A549 (cell line): ENCODE results near the gene SMG9. TPM values are rescaled to one million over a fixed set of nuclear protein-coding genes. Genes with fewer than 3 reads are reported as not detected.

Experiments
- ATAC-seq, 2 experiments: fragments of 200-7000 bp in 1 of 2; fragments of >200 bp in 1 of 2; cut with Nextera tagmentation in 1 of 2; cut with Tn5 transposase in 1 of 2; 3 replicates each; pipeline versions ENCODE4 v1.8.0 to v1.9.1; 2018 to 2020; ENCODE audit warnings: mild to moderate bottlenecking in 1 of 2, moderate library complexity in 1 of 2
- CTCF ChIA-PET: fragments of 300-600 bp; sonication (Branson Sonifier 250); formaldehyde crosslinking; extraction: SDS; loops from one replicate; lab custom pipeline; 2021; ENCODE audit warnings: antibody characterized with exemption, inconsistent platforms; lab: Yijun Ruan, JAX
- POLR2A ChIA-PET: fragments of 350-600 bp; formaldehyde crosslinking; extraction: SDS; loops from one replicate; lab custom pipeline; 2021; ENCODE audit warnings: antibody characterized with exemption, inconsistent platforms; lab: Yijun Ruan, JAX
- DNase-seq, 2 experiments: peaks; one replicate each; pipeline versions ENCODE4 v3.0.0 to v3.0.0-alpha.2; 2011 to 2016; ENCODE audit warnings: low read depth in 1 of 2, low spot score in 1 of 2
- FAIRE-seq: peaks from 2 replicates; lab custom pipeline; 2011; peaks lifted over from hg19 to GRCh38; lab: Jason Lieb, UNC
- H3K27ac ChIP-seq, 2 experiments: fragments of >200 bp; sonication (Bioruptor Twin); formaldehyde crosslinking; 3 replicates each; pipeline ENCODE4 v1.5.1; 2016 to 2017
- H3K4me1 ChIP-seq: fragments of >200 bp; sonication (Bioruptor Twin); formaldehyde crosslinking; 3 replicates; pipeline ENCODE4 v1.6.1; 2016
- H3K4me2 ChIP-seq: fragments of >200 bp; sonication (Bioruptor Twin); formaldehyde crosslinking; 3 replicates; pipeline ENCODE4 v1.6.1; 2016
- H3K4me3 ChIP-seq: fragments of >200 bp; sonication (Bioruptor Twin); formaldehyde crosslinking; 3 replicates; pipeline ENCODE4 v1.5.1; 2016
- H3K9me3 ChIP-seq: fragments of >200 bp; sonication (Bioruptor Twin); formaldehyde crosslinking; 3 replicates; pipeline ENCODE4 v1.6.1; 2016
- CBX8 ChIP-seq: fragments of 200-600 bp; sonication (generic); IDR thresholded peaks from 2 replicates; pipeline ENCODE4 v1.6.1; 2016
- EHMT2 ChIP-seq: fragments of 200-600 bp; sonication (generic); IDR thresholded peaks from 2 replicates; pipeline ENCODE4 v1.6.1; 2016; ENCODE audit warnings: antibody characterized with exemption, low read depth, mild to moderate bottlenecking, moderate library complexity
- FOSB ChIP-seq: fragments of 250-450 bp; sonication (Bioruptor Pico); IDR thresholded peaks from 2 replicates; pipeline ENCODE4 v1.5.0; 2020; ENCODE audit warnings: mild to moderate bottlenecking, moderate library complexity
- FOSL2 ChIP-seq, 2 experiments: fragments of 450-650 bp in 1 of 2; fragments of >200 bp in 1 of 2; sonication (Bioruptor Twin) in 1 of 2; formaldehyde crosslinking; IDR thresholded peaks; 2 replicates each; pipeline versions ENCODE4 v1.5.0 to v1.6.1; 2016 to 2020; ENCODE audit warnings: mild to moderate bottlenecking in 1 of 2, moderate library complexity in 1 of 2
- HDAC2 ChIP-seq: fragments of 200-600 bp; sonication (generic); IDR thresholded peaks from 2 replicates; pipeline ENCODE4 v1.6.1; 2016
- HMGXB4 ChIP-seq: fragments of 250-450 bp; sonication (Bioruptor Pico); IDR thresholded peaks from 2 replicates; pipeline ENCODE4 v1.5.0; 2021; ENCODE audit warnings: mild to moderate bottlenecking, moderate library complexity, borderline replicate concordance
- HOXB13 ChIP-seq: fragments of 250-450 bp; sonication (Bioruptor Pico); IDR thresholded peaks from 2 replicates; pipeline ENCODE4 v1.5.0; 2020; ENCODE audit warnings: low read depth, mild to moderate bottlenecking, moderate library complexity
- NFE2L2 ChIP-seq: fragments of 150-350 bp; conservative IDR thresholded peaks from 2 replicates; pipeline ENCODE4 v1.6.1; 2014; ENCODE audit warnings: low read length
- SMC3 ChIP-seq: fragments of >200 bp; sonication (Bioruptor Twin); formaldehyde crosslinking; IDR thresholded peaks from 3 replicates; pipeline ENCODE4 v1.6.1; 2018; ENCODE audit warnings: inconsistent platforms
- SREBF2 ChIP-seq: fragments of 450-650 bp; IDR thresholded peaks from 2 replicates; pipeline ENCODE4 v1.6.1; 2014; ENCODE audit warnings: mild to moderate bottlenecking, moderate library complexity
- TFCP2L1 ChIP-seq: fragments of 250-450 bp; sonication (Bioruptor Pico); IDR thresholded peaks from 2 replicates; pipeline ENCODE4 v1.5.0; 2021; ENCODE audit warnings: mild to moderate bottlenecking
- ZFP36 ChIP-seq: fragments of 450-650 bp; IDR thresholded peaks from 2 replicates; pipeline ENCODE4 v1.6.1; 2014; ENCODE audit warnings: borderline replicate concordance; ENCODE audit not compliant: partially characterized antibody
- ZSCAN20 ChIP-seq: fragments of 250-450 bp; sonication (Bioruptor Pico); IDR thresholded peaks from 2 replicates; pipeline ENCODE4 v1.8.0; 2022; ENCODE audit warnings: mild to moderate bottlenecking, moderate library complexity
- WGBS: methylation state at CpG from one replicate; pipeline ENCODE4 v1.1.6; 2017; ENCODE audit errors: missing lambda C conversion rate; 5-methylcytosine and 5-hydroxymethylcytosine counted together
- polyA plus RNA-seq, 4 experiments: library from polyadenylated mRNA; depleted of rRNA in 3 of 4; stranded (reverse); fragments of >200 nt; fragmentation: RNase III in 1 of 4; extraction: RNeasy Plus Mini Kit Qiagen cat#74134 plus additional on column Dnase treatment in 1 of 4; gene quantifications; 2 replicates in 3 of 4; 3 replicates in 1 of 4; pipeline ENCODE4 v1.2.3, GENCODE V29; 2011 to 2017
- TF ChIP-seq, protein P1 (sequence below): fragments of 450-650 bp; IDR thresholded peaks from 2 replicates; pipeline ENCODE4 v1.6.1; 2014; ENCODE audit warnings: antibody characterized with exemption

Gene SMG9
- polyA plus RNA-seq, 2 of the 4 experiments (the other 2 are of a cell fraction): 14.2 to 44.2 TPM

DNA sequence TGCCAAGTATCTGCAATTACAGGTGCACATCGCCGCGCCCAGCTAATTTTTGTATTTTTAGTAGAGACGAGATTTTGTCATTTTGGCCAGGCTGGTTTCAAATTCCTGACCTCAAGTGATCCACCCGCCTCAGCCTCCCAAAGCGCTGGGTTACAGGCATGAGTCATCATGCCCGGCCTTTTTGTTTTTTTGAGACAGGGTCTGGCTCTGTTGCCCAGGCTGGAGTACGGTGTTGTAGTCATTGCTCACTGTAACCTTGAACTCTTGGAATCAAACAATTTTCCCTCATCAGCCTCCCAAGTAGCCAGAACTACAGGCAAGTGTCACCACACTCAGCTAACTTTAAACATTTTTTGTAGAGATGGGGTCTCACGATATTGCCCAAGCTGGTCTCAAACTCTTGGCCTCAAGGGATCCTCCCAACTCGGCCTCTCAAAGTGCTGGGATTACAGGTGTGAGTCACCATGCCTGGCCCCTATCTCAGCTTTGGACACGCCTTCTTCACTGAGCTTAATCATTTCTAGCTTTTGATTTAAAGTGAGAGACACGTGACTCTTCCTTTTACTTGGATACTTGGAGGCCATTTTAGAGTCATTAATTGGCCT is 42.9 kb downstream of the SMG9 start:
- ChIA-PET POLR2A (no interaction called here), CTCF (interaction anchor here (0.7 to 2.1 kb wide), 4 partner anchors 10 to 54 kb away, joined by 3 to 7 read pairs (median 4); no protein-coding TSS in a partner anchor)
- DNase-seq (peak in 1 of 2 experiments; percentile 67), ATAC-seq (peak in 1 of 2 experiments; percentile 49; a peak in 3 of 6 replicates), FAIRE-seq (no peak)
- WGBS: 54% methylated on average over 12 of the region's 12 CpGs
- Histone ChIP-seq H3K27ac (peak overlapping the region in 1 of 2 experiments; percentile 13; a peak in 1 of 6 replicates), H3K4me1 (0 out of 3 replicates have a peak, but pooled peaks cover 9% of the 10 kb centered on the region), H3K4me3 (no peak overlapping the region), H3K9me3 (peaks cover 17% of the 10 kb centered on the region), H3K4me2 (no peak overlapping the region)
- TF ChIP-seq FOSL2 (IDR thresholded peaks at IDR 0.05): no peak
- peak; percentile 75 for TF ChIP-seq FOSL2 (CRISPR knock-in tag; IDR thresholded peaks at IDR 0.05)
- TF ChIP-seq, protein P1, sequence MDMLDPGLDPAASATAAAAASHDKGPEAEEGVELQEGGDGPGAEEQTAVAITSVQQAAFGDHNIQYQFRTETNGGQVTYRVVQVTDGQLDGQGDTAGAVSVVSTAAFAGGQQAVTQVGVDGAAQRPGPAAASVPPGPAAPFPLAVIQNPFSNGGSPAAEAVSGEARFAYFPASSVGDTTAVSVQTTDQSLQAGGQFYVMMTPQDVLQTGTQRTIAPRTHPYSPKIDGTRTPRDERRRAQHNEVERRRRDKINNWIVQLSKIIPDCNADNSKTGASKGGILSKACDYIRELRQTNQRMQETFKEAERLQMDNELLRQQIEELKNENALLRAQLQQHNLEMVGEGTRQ: peak; percentile 76
- no peak for TF ChIP-seq TFCP2L1 (CRISPR knock-in tag)

DNA sequence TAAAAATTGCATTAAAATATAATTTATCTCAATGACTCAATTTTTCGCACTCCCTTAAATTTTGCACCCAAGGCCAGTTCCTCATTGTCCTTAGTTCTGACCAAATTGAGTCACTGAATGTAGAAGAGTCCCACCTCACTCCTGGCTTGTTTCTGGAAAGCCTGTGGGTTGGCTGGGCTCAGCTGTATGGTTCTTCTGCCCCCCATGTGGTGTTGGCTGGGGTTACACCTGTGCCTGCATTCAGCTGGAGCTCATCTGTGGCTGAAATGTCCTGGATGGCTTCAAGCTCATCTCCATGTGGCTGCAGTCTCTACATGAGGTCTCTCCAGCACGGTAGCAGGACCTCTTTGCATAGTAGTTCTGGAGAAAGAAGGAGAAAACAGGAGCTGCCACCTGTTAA is 46.0 kb downstream of the SMG9 start:
- 66% methylated on average over 2 of the region's 2 CpGs for WGBS
- TF ChIP-seq FOSB (CRISPR knock-in tag): no peak
- TF ChIP-seq HDAC2: no peak
- no peak for TF ChIP-seq TFCP2L1 (CRISPR knock-in tag)
- TF ChIP-seq, protein P1: no peak
- TF ChIP-seq SMC3: no peak
- TF ChIP-seq, all 56 proteins: peak for 0
- Histone ChIP-seq H3K4me2 (no peak overlapping the region), H3K4me1 (peaks cover 22% of the 10 kb centered on the region), H3K9me3 (peaks cover 17% of the 10 kb centered on the region), H3K27ac (no peak overlapping the region), H3K4me3 (no peak overlapping the region)
- CTCF ChIA-PET: interaction anchor here (0.6 to 1.7 kb wide), 6 partner anchors 9 to 115 kb away, joined by 3 to 5 read pairs (median 3); no protein-coding TSS in a partner anchor
- DNase-seq (no peak), FAIRE-seq (no peak), ATAC-seq (no peak)
- POLR2A ChIA-PET: no interaction called here

DNA sequence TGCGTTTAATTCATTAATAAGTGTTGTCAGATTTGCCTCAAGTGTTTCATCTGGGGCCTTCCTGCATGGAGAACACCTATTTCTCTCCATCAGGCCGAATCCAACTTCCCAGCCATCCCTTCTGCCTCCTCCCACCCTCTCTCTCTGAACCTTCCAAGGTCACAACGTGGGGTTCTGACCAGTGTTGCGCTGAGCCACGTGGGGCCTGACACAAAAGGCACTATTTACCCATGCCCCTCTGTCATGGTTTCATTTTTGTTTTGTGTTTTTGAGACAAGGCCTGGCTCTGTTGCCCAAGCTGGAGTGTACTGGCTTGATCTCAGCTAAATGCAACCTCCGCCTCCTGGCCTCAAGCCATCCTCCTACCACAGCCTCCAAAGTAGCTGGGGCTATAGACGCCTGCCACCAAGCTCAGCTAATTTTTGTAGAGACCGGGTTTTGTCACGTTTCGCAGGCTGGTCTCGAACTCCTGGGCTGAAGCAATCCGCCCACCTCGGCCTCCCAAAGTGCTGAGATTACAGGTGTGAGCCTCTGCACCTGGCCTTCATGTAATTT is 47.5 kb downstream of the SMG9 start:
- Histone ChIP-seq H3K27ac (no peak overlapping the region), H3K4me3 (no peak overlapping the region), H3K9me3 (peaks cover 17% of the 10 kb centered on the region)
- no peak for TF ChIP-seq SREBF2
- TF ChIP-seq CBX8: no peak
- no peak for TF ChIP-seq NFE2L2
- TF ChIP-seq, all 56 proteins: peak for 0
- peaks cover 36% of the 10 kb centered on the region for H3K4me1 ChIP-seq
- ChIA-PET CTCF (interaction anchor here (0.9 to 1.7 kb wide), 3 partner anchors 20 to 34 kb away, joined by 3 to 4 read pairs (median 3); no protein-coding TSS in a partner anchor), POLR2A (interaction anchor here (0.7 kb wide), 1 partner anchor 39 kb away, joined by 9 read pairs; no protein-coding TSS in a partner anchor)
- no peak for FAIRE-seq
- ATAC-seq: no peak
- WGBS: 84% methylated on average over 13 of the region's 13 CpGs
- DNase-seq: no peak
- H3K4me2 ChIP-seq: no peak overlapping the region

DNA sequence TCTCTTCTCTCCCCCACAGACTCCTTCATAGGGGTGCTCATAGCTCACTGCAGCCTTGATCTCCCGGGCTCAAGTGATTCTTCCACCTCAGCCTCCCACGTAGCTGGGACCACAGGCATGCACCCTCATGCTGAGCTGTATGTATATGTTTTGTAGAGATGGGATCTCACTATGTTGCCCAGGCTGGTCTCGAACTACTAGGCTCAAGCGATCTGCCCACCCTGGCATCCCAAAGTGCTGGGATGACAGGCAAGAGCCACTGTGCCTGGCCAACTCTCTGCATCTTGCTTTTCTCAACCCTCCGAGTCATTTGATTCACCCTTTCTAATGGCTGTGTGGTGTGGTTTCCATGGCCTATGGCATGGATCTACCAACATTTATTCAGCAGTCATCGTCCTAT is 49.0 kb downstream of the SMG9 start:
- peaks cover 38% of the 10 kb centered on the region for H3K4me1 ChIP-seq
- POLR2A ChIA-PET: interaction anchor here (0.6 kb wide), 1 partner anchor 32 kb away, joined by 4 read pairs; no protein-coding TSS in a partner anchor

More for the DNA sequence above, 49.0 kb downstream of the SMG9 start:
- TF ChIP-seq ZFP36 (no peak), HMGXB4 (CRISPR knock-in tag) (no peak), EHMT2 (no peak), FOSB (CRISPR knock-in tag) (no peak), NFE2L2 (no peak), ZSCAN20 (CRISPR knock-in tag) (no peak), HOXB13 (no peak)
- Histone ChIP-seq H3K4me2 (no peak overlapping the region), H3K4me3 (no peak overlapping the region), H3K27ac (peak overlapping the region in 1 of 2 experiments; percentile 20; a peak in 2 of 6 replicates), H3K9me3 (peaks cover 17% of the 10 kb centered on the region)
- DNase-seq: no peak
- no peak for ATAC-seq
- 87% methylated on average over 6 of the region's 6 CpGs for WGBS
- no peak for FAIRE-seq
- CTCF ChIA-PET: interaction anchor here (1.2 to 1.7 kb wide), 2 partner anchors 54 to 79 kb away, joined by 4 to 7 read pairs; no protein-coding TSS in a partner anchor
